PC-3 (cell line): Measurements from ENCODE around the gene MTMR2. TPM values are rescaled to one million over a fixed set of nuclear protein-coding genes. Genes with fewer than 3 reads are reported as not detected.

ENCODE experiments used
- ATAC-seq: fragments of 200-7000 bp; cut with Tn5 transposase; 2 replicates; pipeline ENCODE4 v1.9.1; 2020; ENCODE audit warnings: mild to moderate bottlenecking, moderate library complexity
- BruUV-seq: library from RNA; stranded (reverse); fragments of 400-500 nt; replicated peaks from 2 replicates; lab custom pipeline; 2021; lab: Mats Ljungman, UMichigan
- CTCF ChIA-PET: fragments of 300-600 bp; sonication (Branson Sonifier 250); formaldehyde crosslinking; loops from one replicate; lab custom pipeline; 2022; ENCODE audit warnings: antibody characterized with exemption; lab: Charles Lee
- POLR2A ChIA-PET: fragments of 300-600 bp; sonication (Branson Sonifier 250); formaldehyde crosslinking; loops from one replicate; lab custom pipeline; 2022; ENCODE audit warnings: antibody characterized with exemption; ENCODE audit not compliant: unreplicated experiment; lab: Charles Lee
- DNase-seq: peaks from one replicate; pipeline ENCODE4 v3.0.0-alpha.2; 2015
- H2AFZ ChIP-seq: fragments of 300-600 bp; sonication (generic); 2 replicates; pipeline ENCODE4 v1.6.0; 2016; ENCODE audit warnings: antibody characterized with exemption, low read length
- H3F3A ChIP-seq: fragments of 300-600 bp; sonication (generic); one replicate; pipeline ENCODE4 v1.6.0; 2017; ENCODE audit warnings: antibody characterized with exemption, low read length, control low read depth, mild to moderate bottlenecking; ENCODE audit not compliant: unreplicated experiment
- H3K27ac ChIP-seq: fragments of 300-600 bp; sonication (generic); 2 replicates; pipeline ENCODE4 v1.5.1; 2016; ENCODE audit warnings: mild to moderate bottlenecking, low read length
- H3K27me3 ChIP-seq: fragments of 300-600 bp; sonication (generic); 2 replicates; pipeline ENCODE4 v1.6.1; 2016; ENCODE audit warnings: low read length, mixed read lengths
- H3K36me3 ChIP-seq: fragments of 300-600 bp; sonication (generic); 2 replicates; pipeline ENCODE4 v1.6.1; 2016; ENCODE audit warnings: low read depth, mixed run types, low read length, mixed read lengths
- H3K4me1 ChIP-seq: fragments of 300-600 bp; sonication (generic); 2 replicates; pipeline ENCODE4 v1.5.1; 2016; ENCODE audit warnings: low read length; ENCODE audit not compliant: insufficient read depth
- H3K4me2 ChIP-seq: fragments of 300-600 bp; sonication (generic); 2 replicates; pipeline ENCODE4 v1.6.0; 2016; ENCODE audit warnings: low read length
- H3K4me3 ChIP-seq: fragments of 300-600 bp; sonication (generic); 2 replicates; pipeline ENCODE4 v1.5.1; 2016; ENCODE audit warnings: mild to moderate bottlenecking, low read length, mixed read lengths
- H3K79me2 ChIP-seq: fragments of 300-600 bp; sonication (generic); 2 replicates; pipeline ENCODE4 v1.6.1; 2017; ENCODE audit warnings: low read length, mixed read lengths
- H3K9ac ChIP-seq: fragments of 300-600 bp; sonication (generic); 2 replicates; pipeline ENCODE4 v1.6.0; 2016; ENCODE audit warnings: mild to moderate bottlenecking, low read length
- H3K9me2 ChIP-seq: fragments of 300-600 bp; sonication (generic); replicated peaks from 2 replicates; pipeline ENCODE4 v1.6.1; 2016; ENCODE audit warnings: mixed run types, low read length, mixed read lengths
- H3K9me3 ChIP-seq: fragments of 300-600 bp; sonication (generic); 2 replicates; pipeline ENCODE4 v1.6.1; 2016; ENCODE audit warnings: low read length, mixed read lengths
- H4K20me1 ChIP-seq: fragments of 300-600 bp; sonication (generic); 2 replicates; pipeline ENCODE4 v1.6.1; 2016; ENCODE audit warnings: low read length, mixed read lengths
- EZH2 ChIP-seq: fragments of 300-600 bp; sonication (generic); IDR thresholded peaks from one replicate; pipeline ENCODE4 v1.6.1; 2017; ENCODE audit warnings: antibody characterized with exemption, mild to moderate bottlenecking, low read length; ENCODE audit not compliant: unreplicated experiment
- EZH2phosphoT487 ChIP-seq: fragments of 300-600 bp; sonication (generic); IDR thresholded peaks from 2 replicates; pipeline ENCODE4 v1.6.1; 2018; ENCODE audit warnings: mild to moderate bottlenecking, antibody characterized with exemption, low read length, borderline replicate concordance
- intact Hi-C: fragments of 100-400 bp; cut with micrococcal nuclease; formaldehyde crosslinking; loops from 2 replicates; pipeline ENCODE4 v1.9.0; 2023
- total RNA-seq: library from RNA; depleted of rRNA; stranded (reverse); fragments of >200 nt; gene quantifications from 2 replicates; pipeline ENCODE4 v1.2.3, GENCODE V29; 2014
- TF ChIP-seq, protein P1 (sequence below): fragments of 300-600 bp; sonication (generic); conservative IDR thresholded peaks from 2 replicates; pipeline ENCODE4 v1.5.1; 2017; ENCODE audit warnings: antibody characterized with exemption, low read depth, mild to moderate bottlenecking, low read length

MTMR2 gene
- total RNA-seq, 1 experiment from 2014 or later = 31.7 TPM

DNA sequence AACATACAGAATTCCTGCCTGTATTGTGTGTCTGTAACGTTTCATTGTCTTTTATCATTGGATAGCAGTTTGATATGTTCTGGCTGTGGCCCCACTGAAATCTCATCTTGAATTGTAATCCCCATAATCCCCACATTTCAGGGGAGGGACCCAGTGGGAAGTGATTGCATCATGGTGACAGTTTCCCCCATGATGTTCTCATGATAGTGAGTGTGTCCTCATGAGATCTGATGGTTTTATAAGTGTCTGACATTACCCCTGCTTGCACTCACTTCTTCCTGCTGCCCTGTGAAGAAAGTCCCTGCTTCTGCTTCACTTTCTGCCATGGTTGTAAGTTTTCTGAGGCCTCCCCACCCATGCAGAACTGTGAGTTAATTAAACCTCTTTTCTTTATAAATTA, 19.6 kb upstream of the MTMR2 start:
- Histone ChIP-seq H3K9ac (no peak overlapping the region), H4K20me1 (no peaks in the 10 kb centered on the region), H3K9me2 (no peaks in the 10 kb centered on the region), H3K27me3 (no peaks in the 10 kb centered on the region), H3K9me3 (peaks cover 16% of the 10 kb centered on the region), H2AFZ (no peak overlapping the region), H3K4me3 (no peak overlapping the region), H3K79me2 (no peaks in the 10 kb centered on the region), H3K27ac (no peak overlapping the region), H3K4me2 (no peak overlapping the region), H3K36me3 (peaks cover 5% of the 10 kb centered on the region; the same call in 1 of the 2 replicates), H3K4me1 (no peaks in the 10 kb centered on the region), H3F3A (no peaks in the 10 kb centered on the region)
- no TSS peak for BruUV-seq
- DNase-seq (no peak), ATAC-seq (no peak)
- ChIA-PET POLR2A (no interaction called here), CTCF (no interaction called here)
- TF ChIP-seq EZH2phosphoT487 = no peak
- TF ChIP-seq, protein P1, sequence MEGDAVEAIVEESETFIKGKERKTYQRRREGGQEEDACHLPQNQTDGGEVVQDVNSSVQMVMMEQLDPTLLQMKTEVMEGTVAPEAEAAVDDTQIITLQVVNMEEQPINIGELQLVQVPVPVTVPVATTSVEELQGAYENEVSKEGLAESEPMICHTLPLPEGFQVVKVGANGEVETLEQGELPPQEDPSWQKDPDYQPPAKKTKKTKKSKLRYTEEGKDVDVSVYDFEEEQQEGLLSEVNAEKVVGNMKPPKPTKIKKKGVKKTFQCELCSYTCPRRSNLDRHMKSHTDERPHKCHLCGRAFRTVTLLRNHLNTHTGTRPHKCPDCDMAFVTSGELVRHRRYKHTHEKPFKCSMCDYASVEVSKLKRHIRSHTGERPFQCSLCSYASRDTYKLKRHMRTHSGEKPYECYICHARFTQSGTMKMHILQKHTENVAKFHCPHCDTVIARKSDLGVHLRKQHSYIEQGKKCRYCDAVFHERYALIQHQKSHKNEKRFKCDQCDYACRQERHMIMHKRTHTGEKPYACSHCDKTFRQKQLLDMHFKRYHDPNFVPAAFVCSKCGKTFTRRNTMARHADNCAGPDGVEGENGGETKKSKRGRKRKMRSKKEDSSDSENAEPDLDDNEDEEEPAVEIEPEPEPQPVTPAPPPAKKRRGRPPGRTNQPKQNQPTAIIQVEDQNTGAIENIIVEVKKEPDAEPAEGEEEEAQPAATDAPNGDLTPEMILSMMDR = no peak
- intact Hi-C loops = no loop called here

DNA sequence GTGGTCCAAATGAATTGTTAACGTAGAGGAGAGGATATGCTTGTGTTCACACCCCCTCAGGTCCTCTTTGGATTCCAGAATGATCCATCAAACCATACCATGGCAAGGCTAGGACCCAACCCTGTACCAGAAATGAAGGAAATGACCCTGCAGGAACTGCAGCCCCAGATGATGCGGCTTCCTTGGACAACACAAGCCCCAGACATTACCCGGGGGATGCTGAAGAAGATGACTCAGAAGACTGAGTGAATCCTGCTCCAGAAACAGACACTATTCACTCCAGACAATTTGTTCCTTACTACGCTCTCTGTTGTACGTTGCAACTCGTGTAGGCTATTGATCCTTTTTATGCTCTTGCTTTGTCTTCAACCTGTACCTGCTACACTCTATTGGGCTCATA, 15.2 kb upstream of the MTMR2 start:
- no TSS peak for BruUV-seq
- CTCF ChIA-PET = no interaction called here

DNA sequence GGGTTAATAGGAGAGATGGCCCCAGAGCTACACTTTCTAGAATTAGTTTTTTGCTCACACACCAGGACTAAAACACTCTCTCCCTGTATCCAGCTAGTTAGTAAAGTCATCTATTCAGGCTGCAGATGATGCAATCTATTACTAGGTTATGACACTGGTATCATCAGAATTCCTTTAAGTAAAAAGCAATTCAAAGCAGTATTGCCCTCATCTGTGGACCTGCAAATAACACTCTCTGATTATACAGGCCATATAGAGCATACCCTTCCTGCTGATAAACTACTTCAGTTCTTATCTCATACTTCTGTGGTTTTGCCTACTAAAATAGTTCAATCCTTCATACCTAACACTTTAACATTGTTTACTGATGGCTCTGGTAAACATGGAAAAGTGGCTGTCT, 13.5 kb upstream of the MTMR2 start:
- TF ChIP-seq, protein P1 = no peak
- TF ChIP-seq EZH2phosphoT487 (no peak), EZH2 (no peak)
- no peaks in the 10 kb centered on the region for H3K79me2 ChIP-seq
- POLR2A ChIA-PET = no interaction called here
- intact Hi-C loops = no loop called here
- no peak overlapping the region for H3K9ac ChIP-seq
- CTCF ChIA-PET = no interaction called here
- no peaks in the 10 kb centered on the region for H3F3A ChIP-seq
- H3K4me3 ChIP-seq = no peak overlapping the region
- no peaks in the 10 kb centered on the region for H4K20me1 ChIP-seq
- no peak for DNase-seq
- no peaks in the 10 kb centered on the region for H3K27me3 ChIP-seq
- no peaks in the 10 kb centered on the region for H3K9me3 ChIP-seq
- H3K36me3 ChIP-seq = no peaks in the 10 kb centered on the region
- no TSS peak for BruUV-seq
- H3K4me1 ChIP-seq = no peaks in the 10 kb centered on the region
- no peak overlapping the region for H3K27ac ChIP-seq
- no peak overlapping the region for H2AFZ ChIP-seq
- H3K9me2 ChIP-seq = no peaks in the 10 kb centered on the region
- H3K4me2 ChIP-seq = no peak overlapping the region
- no peak for ATAC-seq

More for the DNA sequence above, 15.2 kb upstream of the MTMR2 start:
- POLR2A ChIA-PET = no interaction called here
- no peak overlapping the region for H3K4me3 ChIP-seq
- no peaks in the 10 kb centered on the region for H4K20me1 ChIP-seq
- H3K27me3 ChIP-seq = no peaks in the 10 kb centered on the region
- intact Hi-C loops = no loop called here
- H3K36me3 ChIP-seq = no peaks in the 10 kb centered on the region
- H2AFZ ChIP-seq = no peak overlapping the region
- H3K4me2 ChIP-seq = no peak overlapping the region
- no peaks in the 10 kb centered on the region for H3K4me1 ChIP-seq
- no peak for DNase-seq
- H3K9me3 ChIP-seq = 0 out of 2 replicates have a peak, but pooled peaks cover 4% of the 10 kb centered on the region
- no peaks in the 10 kb centered on the region for H3K9me2 ChIP-seq
- TF ChIP-seq, protein P1 = no peak
- TF ChIP-seq EZH2 = no peak
- no peak for TF ChIP-seq EZH2phosphoT487
- no peak overlapping the region for H3K9ac ChIP-seq
- H3K79me2 ChIP-seq = no peaks in the 10 kb centered on the region
- H3F3A ChIP-seq = no peaks in the 10 kb centered on the region
- ATAC-seq = no peak
- no peak overlapping the region for H3K27ac ChIP-seq
